Measurements from ENCODE around the gene ABHD8.

The ABHD8 gene, protein sequence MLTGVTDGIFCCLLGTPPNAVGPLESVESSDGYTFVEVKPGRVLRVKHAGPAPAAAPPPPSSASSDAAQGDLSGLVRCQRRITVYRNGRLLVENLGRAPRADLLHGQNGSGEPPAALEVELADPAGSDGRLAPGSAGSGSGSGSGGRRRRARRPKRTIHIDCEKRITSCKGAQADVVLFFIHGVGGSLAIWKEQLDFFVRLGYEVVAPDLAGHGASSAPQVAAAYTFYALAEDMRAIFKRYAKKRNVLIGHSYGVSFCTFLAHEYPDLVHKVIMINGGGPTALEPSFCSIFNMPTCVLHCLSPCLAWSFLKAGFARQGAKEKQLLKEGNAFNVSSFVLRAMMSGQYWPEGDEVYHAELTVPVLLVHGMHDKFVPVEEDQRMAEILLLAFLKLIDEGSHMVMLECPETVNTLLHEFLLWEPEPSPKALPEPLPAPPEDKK

DNA sequence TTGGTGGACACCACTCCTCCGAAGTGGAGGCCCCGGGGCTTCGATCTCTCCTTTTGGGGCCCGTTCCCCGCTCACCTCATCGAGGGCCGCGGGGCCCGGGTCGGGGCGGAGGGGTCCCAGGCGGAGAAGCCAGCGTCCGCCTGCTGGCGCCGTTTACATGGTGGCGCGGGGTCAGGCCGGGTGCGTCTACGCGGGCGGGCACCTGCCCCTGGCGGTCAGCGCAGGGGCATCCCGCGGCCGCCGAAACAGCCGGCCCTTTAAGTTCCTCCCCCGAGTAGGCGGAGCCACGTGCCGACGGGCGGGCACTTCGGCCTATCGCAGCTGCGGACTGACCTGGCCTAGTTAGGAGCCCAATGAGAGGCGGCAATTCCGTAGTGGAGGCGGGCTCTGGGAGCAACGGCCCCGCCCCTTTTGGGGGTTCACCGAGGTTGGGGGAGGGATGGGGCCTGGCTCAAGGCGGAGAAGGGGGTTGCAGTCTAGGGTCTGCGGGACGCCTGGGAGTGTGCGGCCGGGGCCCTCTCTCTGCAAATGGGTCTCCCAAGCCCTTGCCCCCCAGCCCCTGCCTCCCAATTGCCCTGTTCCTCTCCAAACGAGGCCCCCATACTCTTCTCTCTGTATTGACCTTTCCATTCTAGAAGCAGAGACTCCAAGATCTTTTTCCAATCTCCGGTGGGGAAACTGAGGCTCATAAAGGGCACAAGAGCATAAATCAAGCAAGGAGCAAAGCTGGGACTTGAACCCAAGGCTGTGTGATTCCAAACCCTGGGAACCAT, at the start of gene ABHD8:
ABHD8 (minus strand) TSS at position 259 of the 773 bp plus-strand sequence. CDS start 1,809 bp downstream, outside the sequence.
- peak; percentile 97 for DNase-seq
- ATAC-seq, result peak; percentile 74

DNA sequence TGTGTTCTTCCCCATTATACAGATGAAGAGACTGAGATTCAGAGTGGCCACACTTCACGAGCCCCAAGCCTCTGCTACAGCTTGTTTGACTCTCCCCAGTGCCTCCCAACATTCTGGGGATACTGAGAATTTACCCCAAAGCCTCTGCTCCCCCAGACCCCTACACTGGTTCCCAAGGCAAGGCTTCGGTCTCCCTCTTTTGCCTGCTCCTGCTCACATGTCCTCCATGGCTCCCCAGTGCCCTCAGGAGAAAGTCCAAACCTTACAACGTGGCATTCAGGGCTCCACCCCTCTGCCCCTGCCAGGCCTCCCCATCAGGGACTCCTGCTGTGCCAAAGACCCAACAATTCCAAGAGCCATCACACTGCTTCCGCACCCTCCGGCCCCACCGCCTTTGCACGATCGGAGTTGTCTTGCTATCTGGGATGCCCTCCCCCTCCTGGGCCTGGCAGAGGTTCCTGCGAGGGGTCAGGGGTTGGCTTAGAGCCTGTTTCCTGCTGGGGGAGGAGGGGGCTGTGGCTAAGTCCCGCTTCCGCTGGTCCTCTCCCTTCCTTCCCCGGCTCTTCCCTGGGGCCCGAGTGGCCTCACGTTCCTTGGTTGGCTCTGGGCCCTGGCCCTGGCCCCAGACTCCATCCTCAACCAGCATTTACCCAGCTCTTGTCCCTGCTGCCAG, 49.5 kb upstream of the ABHD8 start:
- no peak for DNase-seq
- no peak for ATAC-seq

DNA sequence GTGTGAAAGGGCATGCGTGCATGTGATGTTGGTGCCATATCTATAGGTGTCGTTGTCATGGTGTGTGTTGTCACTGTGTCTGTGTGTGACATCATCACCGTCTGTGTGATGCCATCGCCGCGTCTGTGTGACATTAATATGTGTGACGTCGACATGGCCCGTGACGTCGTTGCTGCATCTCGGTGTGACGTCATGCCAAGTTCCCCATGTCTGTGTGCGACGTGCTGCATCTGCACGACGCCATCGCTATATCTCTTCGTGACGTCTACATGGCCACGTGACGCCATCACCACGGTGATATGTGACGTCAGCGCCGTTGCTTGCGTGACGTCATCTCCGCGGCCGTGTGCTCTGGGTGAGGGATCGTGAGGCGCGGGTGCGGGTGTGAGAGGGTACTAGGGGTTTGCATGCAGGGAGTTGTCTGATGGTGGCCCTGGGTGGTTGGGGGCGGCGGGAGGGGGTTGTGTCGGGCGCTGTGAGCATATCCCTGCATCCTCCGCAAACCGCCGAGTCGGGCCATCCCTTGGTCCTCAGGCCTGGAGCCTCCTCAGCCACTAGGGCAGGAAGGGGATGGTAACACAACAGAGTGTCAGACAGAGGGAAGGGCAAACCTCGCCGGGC, 48.7 kb upstream of the ABHD8 start:
- DNase-seq, result no peak
- no peak for ATAC-seq

DNA sequence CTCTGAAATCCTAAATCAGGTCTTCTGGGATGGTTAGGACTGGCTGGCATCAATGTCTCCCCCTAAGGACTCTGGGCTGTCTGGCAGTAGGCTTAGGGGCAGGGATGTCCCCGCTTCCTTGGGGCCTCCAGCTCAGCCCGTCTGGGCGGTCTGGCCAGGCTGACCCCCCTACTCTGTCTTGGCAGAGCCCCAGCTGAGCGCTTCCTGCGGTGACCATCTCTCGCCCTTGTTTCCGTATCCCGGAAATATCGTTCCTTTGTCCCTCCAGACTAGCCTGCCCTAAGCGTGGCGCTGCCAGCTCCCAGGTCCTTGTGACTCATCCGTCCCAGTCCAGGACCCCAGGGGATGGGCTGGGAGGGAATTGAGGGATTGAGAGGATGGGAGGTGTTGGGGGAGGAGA, 45.5 kb upstream of the ABHD8 start:
- ATAC-seq, result no peak
- DNase-seq, result no peak

DNA sequence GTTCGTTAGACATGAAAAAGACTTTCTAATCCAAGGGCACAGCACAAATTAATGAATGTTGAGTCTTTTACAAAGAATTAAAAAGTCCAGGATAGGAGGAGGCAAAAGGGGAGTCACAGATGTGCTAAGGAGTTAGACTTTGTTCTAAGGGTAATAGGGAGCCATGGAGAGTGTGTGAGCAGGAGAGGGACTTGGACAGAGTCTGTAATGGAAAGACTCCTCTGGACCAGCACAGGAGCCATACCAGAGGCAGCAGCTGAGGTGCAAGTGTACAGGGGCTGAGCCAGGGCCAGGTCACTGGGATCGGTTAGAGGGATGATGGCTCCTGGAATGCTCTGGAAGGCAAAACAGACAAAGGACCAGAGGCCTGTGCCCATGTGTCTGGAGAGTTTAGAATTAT, 44.7 kb upstream of the ABHD8 start:
- ATAC-seq, result no peak
- DNase-seq, result no peak

DNA sequence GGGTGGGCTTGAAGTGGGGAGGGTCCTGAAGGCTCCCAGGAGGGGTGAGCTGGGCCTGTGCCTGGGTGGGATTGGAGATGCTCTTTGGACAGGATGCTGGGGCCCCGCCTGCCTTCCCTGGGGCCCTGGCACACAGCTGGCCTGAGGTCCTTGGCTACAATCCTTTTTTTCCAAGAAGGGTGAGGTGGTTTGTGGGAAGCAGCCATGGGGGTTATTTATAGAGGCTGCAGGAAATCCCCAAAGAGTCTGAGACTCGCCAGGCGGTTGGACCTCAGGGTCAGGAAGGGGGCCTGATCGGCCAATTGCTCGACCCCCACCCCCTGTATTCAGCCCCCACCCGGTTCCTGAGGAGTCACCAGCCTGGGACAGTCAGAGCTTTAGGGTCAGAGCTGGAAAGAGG, 44.1 kb upstream of the ABHD8 start:
- ATAC-seq, result no peak

DNA sequence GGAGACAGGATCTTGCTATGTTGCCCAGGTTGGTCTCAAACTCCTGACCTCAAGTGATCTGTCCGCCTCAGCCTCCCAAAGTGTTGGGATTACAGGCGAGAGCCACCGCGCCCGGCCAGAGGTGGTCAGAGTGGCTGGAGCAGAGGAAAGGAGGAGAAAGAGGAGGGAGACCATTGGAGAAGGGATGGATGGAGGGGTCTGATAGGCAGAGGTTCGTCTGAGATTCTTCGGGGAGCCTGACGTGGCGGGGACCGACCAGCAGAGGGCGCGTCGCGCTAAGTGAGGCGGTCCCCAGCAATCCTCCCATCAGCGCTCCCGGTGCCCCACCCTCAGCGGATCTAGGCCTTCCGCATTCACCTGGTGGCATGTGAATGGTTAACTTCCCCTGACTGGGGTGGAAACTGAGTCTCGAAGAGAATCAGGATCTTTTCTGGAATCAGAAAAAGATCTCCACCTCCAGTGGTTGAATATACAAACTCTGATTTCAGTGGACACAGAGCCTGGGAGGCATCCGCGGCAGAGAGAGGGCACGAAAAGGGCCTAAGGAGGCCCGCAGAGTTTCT, 43.0 kb upstream of the ABHD8 start:
- ATAC-seq (peak; percentile 93), DNase-seq (peak; percentile 89)

More for the DNA sequence above, 44.1 kb upstream of the ABHD8 start:
- DNase-seq, result no peak

DNA sequence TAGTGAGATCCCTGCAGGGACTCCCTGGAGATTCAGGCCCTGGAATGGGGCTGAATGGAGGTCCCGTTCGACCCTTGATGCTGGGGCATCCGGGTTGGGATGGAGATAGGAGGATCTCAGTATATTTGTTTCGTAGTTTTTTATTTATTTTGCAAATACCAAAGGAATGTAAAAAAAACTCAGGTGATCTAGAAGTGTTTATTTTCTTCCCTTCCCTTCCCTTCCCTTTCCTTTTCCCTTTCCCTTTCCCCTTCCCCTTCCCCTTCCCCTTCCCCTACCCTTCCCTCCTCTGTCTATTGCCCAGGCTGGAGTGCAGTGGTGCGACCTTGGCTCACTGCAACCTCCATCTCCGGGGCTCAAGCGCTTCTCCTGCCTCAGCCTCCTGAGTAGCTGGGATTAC, 38.6 kb upstream of the ABHD8 start:
- DNase-seq (no peak), ATAC-seq (no peak)

DNA sequence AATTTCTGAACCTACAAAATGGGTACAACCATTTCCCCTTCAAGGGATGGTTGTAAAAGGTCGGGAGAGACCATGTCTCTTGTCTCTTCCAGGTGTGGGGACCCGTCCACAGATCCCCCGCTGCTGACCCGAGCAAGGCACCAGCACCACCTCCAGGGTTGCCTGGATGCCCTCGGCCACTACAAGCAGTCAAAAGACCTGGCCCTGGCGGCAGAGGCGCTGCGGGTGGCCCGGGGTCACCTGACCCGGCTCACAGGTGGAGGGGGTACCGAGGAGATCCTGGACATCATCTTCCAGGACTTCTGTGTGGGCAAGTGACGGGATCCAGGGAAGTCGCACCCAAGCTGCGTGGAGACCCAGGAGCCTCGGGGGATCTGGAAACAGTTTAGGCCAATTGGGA, 38.2 kb upstream of the ABHD8 start:
- ATAC-seq, result no peak
- DNase-seq, result no peak

DNA sequence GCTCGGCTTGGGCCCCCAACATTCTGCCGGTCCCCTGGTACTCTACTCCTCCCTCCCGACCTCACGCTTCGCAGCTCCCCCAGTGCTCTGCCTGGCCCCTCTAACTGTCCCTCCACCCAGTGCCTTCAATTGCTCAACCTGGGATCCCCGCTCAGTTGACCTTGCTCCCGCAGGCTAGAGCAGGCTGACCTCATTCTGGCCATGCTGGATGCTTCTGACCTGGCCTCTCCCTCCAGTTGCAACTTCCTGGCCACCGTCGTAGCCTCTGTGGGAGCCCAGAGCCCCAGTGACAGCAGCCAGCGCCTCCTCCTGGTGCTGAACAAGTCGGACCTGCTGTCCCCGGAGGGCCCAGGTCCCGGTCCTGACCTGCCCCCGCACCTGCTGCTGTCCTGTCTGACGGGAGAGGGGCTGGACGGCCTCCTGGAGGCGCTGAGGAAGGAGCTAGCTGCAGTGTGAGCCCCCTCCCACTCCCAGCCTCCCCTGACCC, 37.7 kb upstream of the ABHD8 start:
- DNase-seq (no peak), ATAC-seq (no peak)

DNA sequence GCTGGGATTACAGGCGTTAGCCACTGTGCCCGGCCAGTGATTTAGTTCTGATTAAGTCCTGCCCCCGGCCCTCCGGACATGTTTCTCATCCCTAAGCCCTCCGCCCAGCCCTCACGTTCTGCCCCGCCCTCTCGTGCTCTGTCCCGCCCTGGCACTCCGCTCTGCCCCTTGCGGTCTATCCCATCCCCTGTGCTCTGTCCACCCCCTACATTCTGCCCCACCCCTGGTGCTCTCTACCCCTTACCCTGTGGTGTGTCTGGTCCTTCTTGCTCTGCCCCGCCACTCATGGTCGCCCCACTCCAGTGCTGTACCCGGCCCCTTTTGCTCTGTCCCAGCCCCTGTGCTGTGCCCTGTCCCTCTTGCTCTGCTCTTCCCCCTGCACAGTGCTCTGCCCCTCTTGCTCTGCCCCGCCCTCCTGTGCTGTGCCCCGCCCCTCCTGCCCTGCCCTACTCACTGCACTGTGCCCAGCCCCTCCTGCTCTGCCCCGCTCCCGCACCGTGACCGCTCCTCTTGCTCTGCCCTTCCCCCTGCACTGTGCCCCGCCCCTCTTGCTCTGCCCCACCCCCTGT, 37.2 kb upstream of the ABHD8 start:
- ATAC-seq, result no peak
- peak; percentile 44 for DNase-seq

DNA sequence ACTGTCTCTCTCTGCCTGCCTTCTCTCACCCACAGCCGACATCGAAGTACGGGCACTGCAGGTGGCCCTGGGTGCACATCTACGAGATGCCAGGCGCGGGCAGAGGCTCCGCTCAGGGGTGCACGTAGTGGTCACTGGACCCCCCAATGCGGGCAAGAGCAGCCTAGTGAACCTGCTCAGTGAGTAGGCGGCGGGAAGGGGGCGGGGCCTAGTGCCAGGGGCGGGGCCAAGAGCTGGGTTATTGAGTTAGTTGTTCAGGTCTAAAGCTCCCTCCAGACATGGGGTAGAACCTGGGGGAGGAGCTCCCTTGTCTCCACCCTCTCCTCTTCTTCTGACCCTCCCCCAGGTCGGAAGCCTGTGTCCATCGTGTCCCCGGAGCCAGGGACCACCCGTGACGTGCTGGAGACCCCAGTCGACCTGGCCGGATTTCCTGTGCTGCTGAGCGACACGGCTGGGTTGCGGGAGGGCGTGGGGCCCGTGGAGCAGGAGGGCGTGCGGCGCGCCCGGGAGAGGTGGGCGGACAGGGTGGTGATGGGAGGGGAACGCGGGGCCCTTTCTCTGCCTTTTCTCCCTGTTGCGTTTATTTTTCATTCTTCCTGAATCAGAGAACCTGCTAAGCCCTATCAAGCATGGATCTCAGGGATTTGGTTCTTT, 36.0 kb upstream of the ABHD8 start:
- DNase-seq (peak; percentile 71), ATAC-seq (no peak)

DNA sequence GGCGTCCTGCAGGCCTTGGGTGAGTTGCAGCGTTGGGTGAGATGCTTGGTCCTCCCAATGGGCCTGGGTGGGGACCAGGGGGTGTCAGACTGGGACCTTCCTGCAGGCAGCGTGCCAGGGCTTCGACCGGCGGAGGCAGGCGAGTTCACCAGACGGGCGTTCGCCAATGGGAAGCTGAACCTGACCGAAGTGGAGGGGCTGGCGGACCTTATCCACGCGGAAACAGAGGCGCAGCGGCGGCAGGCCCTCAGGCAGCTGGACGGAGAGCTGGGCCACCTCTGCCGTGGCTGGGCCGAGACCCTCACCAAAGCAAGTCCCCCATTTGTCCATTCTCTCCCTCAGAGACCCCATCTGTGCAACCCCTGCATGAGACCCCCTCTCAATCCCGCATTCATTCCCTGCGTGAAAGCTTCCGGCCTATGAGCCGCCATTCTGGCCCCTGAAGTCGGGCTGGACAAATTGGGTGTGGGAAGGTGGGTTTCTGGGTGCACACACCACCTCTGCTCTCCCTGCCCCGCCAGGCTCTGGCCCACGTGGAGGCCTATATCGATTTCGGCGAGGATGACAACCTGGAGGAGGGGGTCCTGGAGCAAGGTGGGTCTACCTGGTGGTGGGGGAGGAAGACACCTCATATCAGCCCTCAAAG, 35.3 kb upstream of the ABHD8 start:
- DNase-seq, result no peak
- ATAC-seq, result no peak

DNA sequence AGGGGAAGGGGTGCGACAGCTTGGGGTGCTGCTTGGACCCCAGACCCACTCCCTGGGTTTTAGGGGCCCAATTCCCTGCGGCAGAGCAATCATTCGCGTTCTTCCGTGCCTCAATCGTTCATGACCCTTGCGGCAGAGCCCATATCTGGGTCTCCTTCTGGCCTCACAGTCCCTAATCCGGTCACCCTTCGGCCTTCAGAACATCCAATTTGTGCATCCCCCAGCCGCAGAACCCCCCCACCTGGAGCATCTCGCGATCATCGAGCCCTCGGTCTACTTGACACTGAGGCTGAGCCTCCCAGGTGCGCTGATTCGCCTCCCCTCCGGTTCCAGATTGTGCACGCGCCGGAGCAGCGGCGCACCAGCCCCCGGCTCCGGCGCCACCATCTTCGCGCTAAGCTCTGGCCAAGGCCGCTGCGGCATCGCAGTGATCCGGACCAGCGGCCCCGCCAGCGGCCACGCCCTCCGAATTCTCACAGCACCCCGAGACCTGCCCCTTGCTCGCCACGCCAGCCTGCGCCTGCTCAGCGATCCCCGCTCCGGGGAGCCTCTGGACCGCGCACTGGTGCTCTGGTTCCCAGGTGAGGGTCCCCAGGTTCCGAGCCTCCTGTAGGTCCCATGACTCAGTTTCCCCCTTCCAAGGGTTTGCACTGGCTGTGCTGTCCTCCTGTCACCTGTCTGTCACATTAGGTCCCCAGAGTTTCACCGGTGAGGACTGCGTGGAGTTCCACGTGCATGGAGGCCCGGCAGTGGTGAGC, 34.6 kb upstream of the ABHD8 start:
- peak; percentile 65 for DNase-seq
- no peak for ATAC-seq

DNA sequence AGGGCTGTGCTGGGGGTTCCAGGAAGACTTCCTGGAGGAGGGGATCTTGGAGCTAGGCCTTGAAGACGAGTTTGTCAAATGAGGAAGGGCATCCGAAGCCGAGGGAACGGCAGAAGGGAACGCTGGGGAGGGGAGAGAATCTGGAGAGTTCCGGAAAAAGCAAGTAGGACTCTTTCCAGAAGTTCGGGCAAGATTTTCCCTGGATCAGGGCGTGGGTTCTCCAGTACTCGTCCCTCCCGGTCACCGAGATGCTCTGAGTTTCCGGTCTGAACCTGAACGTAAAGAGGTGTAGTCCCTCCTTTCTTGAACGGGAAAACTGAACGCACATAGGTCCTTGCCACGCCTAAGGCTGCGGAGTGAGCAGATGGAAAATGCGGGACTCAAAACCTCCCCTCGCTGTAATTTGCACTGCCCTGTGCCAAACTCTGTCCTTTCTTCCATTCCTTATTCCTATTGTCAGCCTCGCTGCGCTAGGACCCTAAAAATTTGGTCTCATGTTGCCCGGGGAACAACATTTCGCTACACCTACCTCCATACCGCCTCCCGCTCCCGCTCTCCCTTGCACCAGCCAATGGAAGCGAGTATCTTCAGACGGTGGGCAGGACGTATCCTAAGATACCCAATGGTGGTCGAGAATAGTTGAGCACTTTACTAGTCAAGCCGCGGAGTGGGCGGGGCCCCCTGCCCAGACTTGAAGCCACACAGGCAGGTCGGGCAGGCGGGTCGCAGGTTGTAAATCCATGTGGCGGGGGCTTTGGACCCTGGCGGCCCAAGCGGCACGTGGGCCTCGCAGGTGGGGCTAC, 33.8 kb upstream of the ABHD8 start, which contains the start of gene GTPBP3:
GTPBP3 (plus strand) TSS at position 682 of the 803 bp plus-strand sequence; CDS start at position 741, 59 bp downstream.
- peak; percentile 89 for ATAC-seq
- peak; percentile 95 for DNase-seq

DNA sequence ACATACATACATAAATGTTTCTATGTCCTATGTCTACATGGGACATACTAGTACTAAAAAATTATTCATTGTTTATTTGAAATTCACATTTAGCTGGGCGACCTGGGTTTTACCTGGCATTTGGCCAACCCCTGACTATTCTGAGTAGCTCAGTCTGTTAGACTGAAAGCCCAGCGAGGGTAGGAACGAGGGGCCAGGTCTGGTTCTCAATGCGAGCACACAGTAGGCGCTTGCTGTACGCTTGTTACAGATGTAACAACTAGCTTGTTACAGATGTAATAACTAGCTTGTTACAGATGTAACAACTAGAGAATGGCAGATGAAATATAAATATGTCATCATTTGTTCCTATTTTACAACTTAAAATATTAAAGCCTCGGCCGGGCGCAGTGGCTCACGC, 32.4 kb upstream of the ABHD8 start:
- ATAC-seq, result no peak
- no peak for DNase-seq

DNA sequence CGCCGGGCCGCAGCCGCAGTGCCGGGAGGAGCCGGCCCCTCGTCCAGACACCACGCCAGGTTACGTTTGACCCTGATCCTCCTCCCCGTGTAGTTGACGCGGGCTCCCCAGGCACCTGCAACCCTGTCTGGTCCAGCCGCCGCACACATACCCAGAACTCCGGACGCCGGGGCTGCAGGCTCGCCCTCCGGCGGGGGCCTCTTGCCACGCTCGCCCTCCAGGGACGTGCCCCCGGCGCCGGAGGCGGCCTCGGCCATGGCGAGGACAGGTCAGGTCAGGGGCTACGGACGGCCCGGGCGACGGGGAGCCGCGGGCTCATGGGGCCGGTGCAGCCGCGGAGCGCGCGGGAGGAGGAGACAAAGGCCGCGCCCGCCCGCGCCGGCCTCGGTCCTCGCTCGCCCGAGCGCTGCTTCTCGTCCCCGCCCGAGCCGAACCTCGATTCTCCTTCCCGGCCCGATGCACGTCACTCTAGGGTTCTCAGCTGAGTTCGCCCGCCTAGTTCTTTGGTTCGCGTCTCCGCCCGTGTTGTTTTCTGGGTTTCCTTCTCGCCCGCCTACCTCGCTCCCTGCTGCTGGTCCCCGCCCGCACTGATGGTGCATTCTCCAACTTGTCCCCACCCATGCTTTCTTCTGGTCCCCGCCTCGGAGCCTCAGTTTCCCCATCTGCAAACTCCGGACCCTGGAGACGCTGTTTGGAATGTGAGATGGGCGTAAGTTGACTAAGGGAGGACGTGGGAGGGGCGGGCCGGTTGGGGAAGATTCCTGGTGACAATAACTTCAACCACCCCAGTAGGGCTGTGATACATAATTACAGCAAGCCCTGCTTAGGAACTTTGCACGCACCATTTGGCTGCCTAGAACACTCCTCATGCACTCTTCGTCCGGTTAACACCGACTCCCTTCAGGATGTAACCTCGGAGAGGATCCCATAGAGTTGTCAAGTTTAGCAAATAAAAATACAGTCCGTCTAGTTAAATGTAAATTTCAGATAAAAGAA, 31.5 kb upstream of the ABHD8 start, which contains the start of gene ANO8:
ANO8 (minus strand) TSS at position 442 of the 996 bp plus-strand sequence; CDS start at position 257, 185 bp downstream.
- ATAC-seq, result peak; percentile 50
- DNase-seq, result peak; percentile 97
